IMR-90 (cell line): ENCODE measurements around the gene IFNL3.

ENCODE experiments used
- BHLHE40 ChIP-seq: fragments of 150-350 bp; IDR thresholded peaks from 2 replicates; pipeline ENCODE4 v1.6.1; 2016; ENCODE audit warnings: mild to moderate bottlenecking, low read depth, low read length
- CTCF ChIP-seq: conservative IDR thresholded peaks from 2 replicates; pipeline ENCODE4 v1.5.1; 2012; ENCODE audit warnings: mild to moderate bottlenecking, low read depth, low read length, improper control_type of control experiment
- MAFK ChIP-seq: IDR thresholded peaks from 2 replicates; pipeline ENCODE4 v1.6.1; 2012; ENCODE audit warnings: low read depth, low read length, improper control_type of control experiment
- POLR2A ChIP-seq: IDR thresholded peaks from 2 replicates; pipeline ENCODE4 v1.6.1; 2012; ENCODE audit warnings: mild to moderate bottlenecking, low read depth, low read length
- RAD21 ChIP-seq: IDR thresholded peaks from 2 replicates; pipeline ENCODE4 v1.6.1; 2012; ENCODE audit warnings: low read length, improper control_type of control experiment
- RCOR1 ChIP-seq: IDR thresholded peaks from 2 replicates; pipeline ENCODE4 v1.6.1; 2012; ENCODE audit warnings: mild to moderate bottlenecking, low read length, improper control_type of control experiment; ENCODE audit not compliant: insufficient replicate concordance

- TF ChIP-seq CTCF: no peak
- TF ChIP-seq RCOR1: no peak
- TF ChIP-seq BHLHE40: no peak
- no peak for TF ChIP-seq POLR2A
- TF ChIP-seq RAD21: no peak
- no peak for TF ChIP-seq MAFK
Observed at GRCh38 chr19:39197808-39198207, 47.0 kb downstream of the IFNL3 start.
